ENCODE data around the gene FBXO31.

Gene FBXO31

DNA sequence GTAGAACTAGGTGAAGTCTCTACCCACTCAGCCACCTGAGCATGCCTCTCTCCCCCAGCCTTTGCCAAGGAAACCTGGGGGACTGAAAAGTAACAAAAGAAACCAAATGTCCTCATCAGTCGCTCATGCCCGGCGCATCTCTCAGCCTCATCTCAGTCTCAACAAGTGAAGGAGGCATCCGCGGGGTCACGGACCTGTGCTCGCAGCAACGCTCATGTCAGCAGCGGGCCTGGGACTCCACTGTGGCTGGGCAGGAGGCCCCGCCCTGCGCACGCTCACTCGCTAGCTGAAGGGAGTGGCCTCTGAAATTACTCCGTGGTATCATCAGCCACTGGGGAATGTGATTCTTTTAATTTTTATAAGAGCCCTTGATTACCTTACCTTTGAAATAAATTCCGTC, 39.9 kb upstream of the FBXO31 start:
- DNase-seq (ENCODE audit: low read depth): no peak
- no peak overlapping the region for H3K4me3 ChIP-seq (replicated peaks; ENCODE audit: low read depth, low read length)
- TF ChIP-seq, protein P1, sequence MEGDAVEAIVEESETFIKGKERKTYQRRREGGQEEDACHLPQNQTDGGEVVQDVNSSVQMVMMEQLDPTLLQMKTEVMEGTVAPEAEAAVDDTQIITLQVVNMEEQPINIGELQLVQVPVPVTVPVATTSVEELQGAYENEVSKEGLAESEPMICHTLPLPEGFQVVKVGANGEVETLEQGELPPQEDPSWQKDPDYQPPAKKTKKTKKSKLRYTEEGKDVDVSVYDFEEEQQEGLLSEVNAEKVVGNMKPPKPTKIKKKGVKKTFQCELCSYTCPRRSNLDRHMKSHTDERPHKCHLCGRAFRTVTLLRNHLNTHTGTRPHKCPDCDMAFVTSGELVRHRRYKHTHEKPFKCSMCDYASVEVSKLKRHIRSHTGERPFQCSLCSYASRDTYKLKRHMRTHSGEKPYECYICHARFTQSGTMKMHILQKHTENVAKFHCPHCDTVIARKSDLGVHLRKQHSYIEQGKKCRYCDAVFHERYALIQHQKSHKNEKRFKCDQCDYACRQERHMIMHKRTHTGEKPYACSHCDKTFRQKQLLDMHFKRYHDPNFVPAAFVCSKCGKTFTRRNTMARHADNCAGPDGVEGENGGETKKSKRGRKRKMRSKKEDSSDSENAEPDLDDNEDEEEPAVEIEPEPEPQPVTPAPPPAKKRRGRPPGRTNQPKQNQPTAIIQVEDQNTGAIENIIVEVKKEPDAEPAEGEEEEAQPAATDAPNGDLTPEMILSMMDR (IDR thresholded peaks at IDR 0.05; ENCODE audit: low read length, missing control alignments): no peak

DNA sequence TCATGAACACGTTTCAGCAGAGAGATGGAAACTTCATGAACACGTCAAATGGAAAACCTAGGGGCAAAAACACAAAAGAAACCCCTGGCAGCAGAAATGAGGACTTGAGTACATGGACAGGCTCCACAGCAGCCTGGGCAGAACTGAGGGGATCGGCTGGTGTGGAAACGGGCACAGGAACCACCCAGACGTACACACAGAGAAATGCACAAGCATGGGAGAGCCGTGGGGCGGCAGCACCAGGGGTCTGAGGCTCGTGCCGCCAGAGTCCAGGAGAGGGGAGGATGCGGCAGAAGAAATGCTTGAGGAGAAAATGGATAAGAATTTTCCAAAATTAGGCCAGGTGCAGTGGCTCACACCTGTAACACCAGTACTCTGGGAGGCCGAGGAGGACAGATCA, 38.5 kb upstream of the FBXO31 start:
- no peak overlapping the region for H3K4me3 ChIP-seq (replicated peaks; ENCODE audit: low read depth, low read length)
- DNase-seq (ENCODE audit: low read depth): no peak
- TF ChIP-seq, protein P1 (IDR thresholded peaks at IDR 0.05; ENCODE audit: low read length, missing control alignments): no peak

DNA sequence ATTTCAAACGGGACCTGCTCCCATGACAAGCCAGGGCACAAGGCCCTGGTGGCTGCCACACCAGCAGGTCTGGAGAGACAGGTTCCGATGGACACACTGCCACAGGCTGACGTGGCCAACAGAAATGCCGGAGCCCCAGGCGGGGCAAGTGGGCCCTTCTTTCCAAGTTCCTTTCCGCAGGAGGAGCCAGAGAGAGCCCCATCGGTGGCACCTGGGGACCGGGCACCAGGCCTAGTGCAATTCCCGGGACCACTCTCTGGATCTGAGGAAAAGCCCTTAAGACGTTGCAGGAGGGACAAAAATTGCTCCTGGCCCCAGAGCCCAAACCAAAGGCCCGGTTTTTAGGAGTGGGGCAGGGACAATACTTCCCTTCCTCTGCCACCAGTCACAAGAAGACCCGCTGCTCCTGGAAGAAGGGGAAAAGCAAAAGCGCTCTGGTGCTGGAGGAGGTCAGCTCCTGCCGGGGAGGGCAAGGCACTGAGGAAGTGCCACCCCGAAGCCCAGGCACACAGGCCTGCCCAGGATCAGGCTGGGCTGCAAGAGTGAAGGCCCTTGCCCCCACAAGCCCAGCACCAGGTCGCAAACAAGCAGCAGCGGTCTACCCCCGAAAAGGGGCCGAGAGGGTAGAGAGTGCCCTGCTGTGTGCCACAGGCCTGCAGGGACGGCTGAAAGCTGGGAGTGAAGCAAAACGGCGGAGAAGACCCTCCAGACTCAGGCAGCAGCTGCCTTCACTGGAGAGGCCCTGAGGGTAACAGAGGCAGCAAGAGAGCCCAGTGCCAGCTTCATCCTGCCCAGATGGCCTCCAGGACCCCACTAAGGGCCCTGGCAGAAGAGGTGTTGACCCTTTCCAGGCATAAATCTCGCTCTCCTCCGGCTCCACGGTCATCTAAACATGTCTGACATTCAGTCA, 37.7 kb upstream of the FBXO31 start:
- TF ChIP-seq, protein P1 (IDR thresholded peaks at IDR 0.05; ENCODE audit: low read length, missing control alignments): no peak
- no peak for DNase-seq (ENCODE audit: low read depth)
- no peak overlapping the region for H3K4me3 ChIP-seq (replicated peaks; ENCODE audit: low read depth, low read length)

DNA sequence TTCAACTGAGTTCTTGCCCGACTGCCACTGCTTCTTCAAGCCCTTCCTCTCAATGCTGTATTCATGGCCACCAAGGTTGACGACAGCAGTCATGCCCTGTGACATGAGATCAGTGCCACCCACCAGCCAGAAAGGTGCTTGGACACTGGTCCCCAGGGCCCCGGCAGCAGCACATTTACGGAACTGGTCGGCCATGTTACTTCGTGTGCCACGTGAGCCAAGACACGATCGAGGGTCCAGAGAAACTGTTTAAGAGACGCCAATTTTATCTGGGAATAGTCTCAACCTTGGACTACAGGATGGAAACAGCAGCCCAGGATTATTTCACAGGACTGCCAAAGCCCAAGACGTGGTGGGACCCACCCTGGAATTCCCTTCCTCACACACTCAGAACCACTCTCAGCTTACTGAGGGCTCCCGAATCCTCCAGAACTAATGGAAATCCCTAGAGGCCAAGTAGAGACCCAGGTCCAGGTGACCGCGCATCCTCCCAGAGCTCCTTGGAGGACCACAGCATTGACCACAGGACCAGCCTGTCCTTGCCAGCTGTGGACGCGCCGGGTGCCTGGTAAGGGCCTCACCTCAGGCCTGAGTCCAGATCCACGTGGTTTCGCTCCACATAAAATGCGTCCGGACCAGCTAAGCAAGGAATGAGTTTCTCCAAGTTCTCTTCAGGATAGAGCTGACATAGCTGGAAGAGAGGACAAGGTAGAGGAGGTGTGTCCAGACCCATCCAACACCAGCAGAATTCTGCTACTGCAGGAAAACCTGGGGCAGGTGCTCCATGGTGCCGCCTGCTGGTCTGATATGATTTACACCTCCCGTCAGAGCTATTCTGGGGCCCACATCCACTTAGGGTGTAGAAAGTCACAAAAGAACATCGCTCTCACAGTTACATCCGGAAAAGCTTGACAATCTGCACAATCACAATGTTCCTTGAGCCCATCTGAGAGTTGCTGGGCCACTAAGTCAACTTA, 36.7 kb upstream of the FBXO31 start:
- no peak for DNase-seq (ENCODE audit: low read depth)
- no peak overlapping the region for H3K4me3 ChIP-seq (replicated peaks; ENCODE audit: low read depth, low read length)
- TF ChIP-seq, protein P1 (IDR thresholded peaks at IDR 0.05; ENCODE audit: low read length, missing control alignments): peak; percentile 15

DNA sequence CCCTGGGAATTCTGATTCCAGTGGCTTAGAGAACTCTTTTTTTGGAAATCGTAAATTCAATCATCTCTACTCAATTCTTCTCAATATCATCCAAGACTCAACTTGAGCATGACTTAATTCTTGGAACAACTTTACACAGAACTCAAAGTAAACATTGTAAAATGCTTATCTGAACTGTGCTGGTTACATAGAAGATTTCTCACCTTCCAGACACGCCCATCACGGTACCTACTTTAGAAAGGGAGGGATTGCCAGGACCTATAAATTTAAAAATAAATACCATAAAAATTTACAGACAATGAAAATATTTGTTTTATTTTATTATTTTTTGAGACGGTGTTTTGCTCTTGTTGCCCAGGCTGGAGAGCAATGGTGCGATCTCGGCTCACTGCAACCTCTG, 35.1 kb upstream of the FBXO31 start:
- H3K4me3 ChIP-seq (replicated peaks; ENCODE audit: low read depth, low read length): no peak overlapping the region
- DNase-seq (ENCODE audit: low read depth): no peak
- TF ChIP-seq, protein P1 (IDR thresholded peaks at IDR 0.05; ENCODE audit: low read length, missing control alignments): no peak

DNA sequence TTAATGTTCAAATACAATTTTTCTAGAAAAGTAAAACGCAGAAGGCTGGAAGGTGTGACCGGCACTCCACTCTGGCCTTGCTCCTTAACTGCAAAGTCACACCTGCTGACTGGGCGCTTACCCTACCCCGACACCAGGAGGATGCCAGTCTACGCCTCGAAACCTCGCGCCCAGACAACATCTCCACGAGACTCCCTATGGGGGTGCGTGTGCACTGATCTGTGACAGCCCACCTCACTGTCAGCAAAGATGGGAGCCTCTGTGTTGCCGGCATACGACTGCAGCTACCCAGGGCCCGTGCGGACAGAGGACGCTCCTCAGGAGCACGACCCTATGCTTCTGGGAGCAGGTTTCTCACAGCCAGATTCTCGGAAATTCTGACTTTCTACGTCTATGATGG, 34.6 kb upstream of the FBXO31 start:
- TF ChIP-seq, protein P1 (IDR thresholded peaks at IDR 0.05; ENCODE audit: low read length, missing control alignments): no peak
- DNase-seq (ENCODE audit: low read depth): no peak

More for the DNA sequence above, 34.6 kb upstream of the FBXO31 start:
- H3K4me3 ChIP-seq (replicated peaks; ENCODE audit: low read depth, low read length): no peak overlapping the region
